HG03175 (cell line): ENCODE data around the gene GEMIN4.
"Not testable (repeated sequence)": the region's sequence is repeated elsewhere in the genome, so short reads cannot be mapped to it uniquely, and the experiment has no call there.

ENCODE experiments used
- ATAC-seq: cut with Tn5 transposase; IDR thresholded peaks from one replicate; pipeline ENCODE4 v1.9.1; 2021; ENCODE audit warnings: mild to moderate bottlenecking, moderate library complexity; ENCODE audit not compliant: unreplicated experiment

Gene GEMIN4

GRCh38 chr17:704111-704864 lies 47.8 kb downstream of the GEMIN4 start:
- ATAC-seq = no peak

- ATAC-seq = no peak
Measured at GRCh38 chr17:703081-703875, 48.8 kb downstream of the GEMIN4 start.

- ATAC-seq = no peak
Measured at GRCh38 chr17:700504-701094, 51.5 kb downstream of the GEMIN4 start.

GRCh38 chr17:699345-699744 lies 52.7 kb downstream of the GEMIN4 start:
- ATAC-seq = no peak

- not testable (repeated sequence) for ATAC-seq
Measured at GRCh38 chr17:698096-698495, 54.0 kb downstream of the GEMIN4 start.

- ATAC-seq = no peak
Measured at GRCh38 chr17:697682-698081, 54.4 kb downstream of the GEMIN4 start.

- ATAC-seq = no peak
Measured at GRCh38 chr17:696369-696768, 55.7 kb downstream of the GEMIN4 start.
